M059J (cell line): ENCODE results near the gene DDX28. TPM values are rescaled to one million over a fixed set of nuclear protein-coding genes. Genes with fewer than 3 reads are reported as not detected.
"Not testable (repeated sequence)": the region's sequence is repeated elsewhere in the genome, so short reads cannot be mapped to it uniquely, and the experiment has no call there.

Experiments used
- DNase-seq: peaks from one replicate; pipeline ENCODE4 v3.0.0-alpha.2; 2012; ENCODE audit warnings: low read depth
- total RNA-seq: library from RNA; depleted of rRNA; stranded (reverse); fragments of >200 nt; shearing (Covaris generic); gene quantifications from 2 replicates; pipeline ENCODE4 v1.2.3, GENCODE V29; 2014

Gene DDX28
- total RNA-seq, 1 experiment from 2014 or later = 13.8 TPM

GRCh38 chr16:67994040-67994408 lies 29.0 kb downstream of the DDX28 start:
- DNase-seq = not testable (repeated sequence)

GRCh38 chr16:67993207-67994039 lies 29.6 kb downstream of the DDX28 start:
- peak; percentile 55 for DNase-seq

- DNase-seq = no peak
Measured at GRCh38 chr16:67992661-67993206, 30.3 kb downstream of the DDX28 start.

GRCh38 chr16:67990018-67990386 lies 33.0 kb downstream of the DDX28 start:
- no peak for DNase-seq

- no peak for DNase-seq
Measured at GRCh38 chr16:67989322-67990017, 33.6 kb downstream of the DDX28 start.

GRCh38 chr16:67988675-67989074 lies 34.4 kb downstream of the DDX28 start:
- no peak for DNase-seq

GRCh38 chr16:67987460-67988160 lies 35.4 kb downstream of the DDX28 start:
- DNase-seq = peak; percentile 89

- no peak for DNase-seq
Measured at GRCh38 chr16:67986949-67987348, 36.1 kb downstream of the DDX28 start.

GRCh38 chr16:67982011-67982696 lies 40.9 kb downstream of the DDX28 start:
- no peak for DNase-seq

- DNase-seq = no peak
Measured at GRCh38 chr16:67979955-67980678, 42.9 kb downstream of the DDX28 start, which contains the start of gene DPEP3. Gene DPEP3, minus strand, starts transcription at chr16:67980499. Its CDS starts 119 bp downstream, at chr16:67980380.

GRCh38 chr16:67977469-67978227 lies 45.4 kb downstream of the DDX28 start:
- DNase-seq = no peak

GRCh38 chr16:67977005-67977404 lies 46.0 kb downstream of the DDX28 start:
- no peak for DNase-seq

GRCh38 chr16:67976205-67976604 lies 46.8 kb downstream of the DDX28 start:
- no peak for DNase-seq

GRCh38 chr16:67975321-67976105 lies 47.5 kb downstream of the DDX28 start:
- DNase-seq = no peak

GRCh38 chr16:67972285-67972684 lies 50.7 kb downstream of the DDX28 start:
- DNase-seq = not testable (repeated sequence)

- no peak for DNase-seq
Measured at GRCh38 chr16:67971111-67971510, 51.9 kb downstream of the DDX28 start.
